Vagina (tissue), 2 donors: ENCODE measurements around the gene HSPH1. TPM values are rescaled to one million over a fixed set of nuclear protein-coding genes. Genes with fewer than 3 reads are reported as not detected.

Source experiments
- DNase-seq, 2 donors: peaks; one replicate each; pipeline ENCODE4 v3.0.0-alpha.2; 2017; ENCODE audit errors: extremely low spot score in 2 of 2
- H3K27ac ChIP-seq: fragments of 200-600 bp; sonication (generic); one replicate; pipeline ENCODE4 v1.5.1; 2019
- H3K27me3 ChIP-seq: fragments of 200-600 bp; sonication (generic); one replicate; pipeline ENCODE4 v1.5.1; 2019
- H3K36me3 ChIP-seq, 2 donors: fragments of 200-600 bp; sonication (generic); one replicate each; pipeline ENCODE4 v1.5.1; 2017 to 2019
- H3K4me1 ChIP-seq: fragments of 200-600 bp; sonication (generic); one replicate; pipeline ENCODE4 v1.5.1; 2019
- H3K4me3 ChIP-seq, 2 donors: fragments of 200-600 bp; sonication (generic); 1 replicate in 1 of 2; 2 replicates in 1 of 2; pipeline ENCODE4 v1.5.1; 2016 to 2019
- H3K9me3 ChIP-seq: fragments of 200-600 bp; sonication (generic); one replicate; pipeline ENCODE4 v1.5.1; 2019
- POLR2A ChIP-seq, 2 donors: fragments of 450-650 bp; IDR thresholded peaks; one replicate each; pipeline ENCODE4 v1.6.1; 2017; ENCODE audit warnings: antibody characterized with exemption in 2 of 2, mild to moderate bottlenecking in 2 of 2, moderate library complexity in 2 of 2
- POLR2AphosphoS5 ChIP-seq, 2 donors: sonication (generic); formaldehyde crosslinking; IDR thresholded peaks; one replicate each; pipeline ENCODE4 v1.9.0; 2017; ENCODE audit warnings: antibody characterized with exemption in 2 of 2, mild to moderate bottlenecking in 2 of 2, low read depth in 1 of 2; ENCODE audit not compliant: insufficient read depth in 1 of 2
- intact Hi-C: fragments of 100-400 bp; cut with DNase I; formaldehyde crosslinking; loops from one replicate; pipeline ENCODE4 v1.15.1; 2023
- total RNA-seq: library from RNA; depleted of rRNA; stranded (reverse); fragments of >200 nt; gene quantifications from one replicate; pipeline ENCODE4 v1.2.3, GENCODE V29; 2016
- TF ChIP-seq, protein P1 (sequence below), 3 experiments: fragments of 450-650 bp in 2 of 3; fragments of 200-600 bp in 1 of 3; sonication (generic) in 1 of 3; IDR thresholded peaks; one replicate each; pipeline ENCODE4 v1.5.1; 2017 to 2019; ENCODE audit warnings: antibody characterized with exemption in 3 of 3, mild to moderate bottlenecking in 2 of 3, moderate library complexity in 2 of 3

Gene HSPH1
- total RNA-seq, 1 donor from 2014 or later, result 75.4 TPM

DNA sequence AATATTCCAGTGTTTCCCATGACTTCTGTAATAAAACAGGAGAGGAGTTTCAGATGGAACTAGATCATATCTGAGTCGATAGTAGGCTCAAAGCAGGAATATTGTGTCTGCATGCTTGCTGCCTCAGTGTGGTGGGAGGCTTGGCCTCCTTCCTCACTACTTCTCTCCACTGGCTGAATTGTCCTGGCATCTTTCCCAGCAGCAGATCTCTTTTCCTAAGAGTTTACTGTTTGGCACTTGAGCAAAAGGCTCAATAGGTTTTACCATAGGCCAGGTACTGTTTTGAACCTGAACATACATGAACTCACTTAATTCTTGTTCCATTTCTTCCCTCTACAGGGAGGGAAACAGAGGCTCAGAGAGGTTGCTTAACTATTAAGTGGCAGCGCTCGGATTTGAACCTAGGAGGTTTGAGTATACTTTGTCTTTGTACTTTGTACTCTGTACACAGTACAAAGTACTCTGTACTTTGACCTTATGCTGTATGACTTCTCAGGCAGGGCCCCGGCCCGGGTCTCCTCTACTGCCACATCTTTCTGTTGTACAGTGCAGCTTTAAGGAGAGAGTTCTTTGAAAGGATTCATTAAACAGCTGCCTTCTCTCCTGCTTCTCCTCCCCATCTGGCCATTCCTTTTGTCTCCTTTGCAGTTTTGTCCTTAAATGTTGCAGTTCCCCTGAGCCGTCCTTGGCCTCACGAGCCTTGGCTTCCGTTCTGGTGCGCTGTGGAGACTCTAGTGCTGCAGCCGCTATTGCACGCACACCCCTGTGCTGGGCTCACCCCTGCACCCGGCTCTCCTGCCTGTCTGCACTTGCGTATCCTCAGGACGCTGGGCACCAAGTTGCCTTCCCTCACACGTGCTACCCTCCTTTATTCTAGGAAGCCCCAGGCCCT lies 46.2 kb upstream of the HSPH1 start:
- Histone ChIP-seq H3K36me3 (no peaks in the 10 kb centered on the region), H3K27ac (no peak overlapping the region), H3K4me3 (no peak overlapping the region), H3K27me3 (no peaks in the 10 kb centered on the region), H3K4me1 (peaks cover 28% of the 10 kb centered on the region), H3K9me3 (no peaks in the 10 kb centered on the region)
- DNase-seq, result no peak
- TF ChIP-seq POLR2A (IDR thresholded peaks at IDR 0.05), result no peak
- TF ChIP-seq POLR2AphosphoS5 (IDR thresholded peaks at IDR 0.05; ENCODE audit: insufficient read depth in 1 of 2, low read depth in 1 of 2), result no peak
- TF ChIP-seq, protein P1, sequence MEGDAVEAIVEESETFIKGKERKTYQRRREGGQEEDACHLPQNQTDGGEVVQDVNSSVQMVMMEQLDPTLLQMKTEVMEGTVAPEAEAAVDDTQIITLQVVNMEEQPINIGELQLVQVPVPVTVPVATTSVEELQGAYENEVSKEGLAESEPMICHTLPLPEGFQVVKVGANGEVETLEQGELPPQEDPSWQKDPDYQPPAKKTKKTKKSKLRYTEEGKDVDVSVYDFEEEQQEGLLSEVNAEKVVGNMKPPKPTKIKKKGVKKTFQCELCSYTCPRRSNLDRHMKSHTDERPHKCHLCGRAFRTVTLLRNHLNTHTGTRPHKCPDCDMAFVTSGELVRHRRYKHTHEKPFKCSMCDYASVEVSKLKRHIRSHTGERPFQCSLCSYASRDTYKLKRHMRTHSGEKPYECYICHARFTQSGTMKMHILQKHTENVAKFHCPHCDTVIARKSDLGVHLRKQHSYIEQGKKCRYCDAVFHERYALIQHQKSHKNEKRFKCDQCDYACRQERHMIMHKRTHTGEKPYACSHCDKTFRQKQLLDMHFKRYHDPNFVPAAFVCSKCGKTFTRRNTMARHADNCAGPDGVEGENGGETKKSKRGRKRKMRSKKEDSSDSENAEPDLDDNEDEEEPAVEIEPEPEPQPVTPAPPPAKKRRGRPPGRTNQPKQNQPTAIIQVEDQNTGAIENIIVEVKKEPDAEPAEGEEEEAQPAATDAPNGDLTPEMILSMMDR (IDR thresholded peaks at IDR 0.05), result no peak
- intact Hi-C loops, result no loop called here

DNA sequence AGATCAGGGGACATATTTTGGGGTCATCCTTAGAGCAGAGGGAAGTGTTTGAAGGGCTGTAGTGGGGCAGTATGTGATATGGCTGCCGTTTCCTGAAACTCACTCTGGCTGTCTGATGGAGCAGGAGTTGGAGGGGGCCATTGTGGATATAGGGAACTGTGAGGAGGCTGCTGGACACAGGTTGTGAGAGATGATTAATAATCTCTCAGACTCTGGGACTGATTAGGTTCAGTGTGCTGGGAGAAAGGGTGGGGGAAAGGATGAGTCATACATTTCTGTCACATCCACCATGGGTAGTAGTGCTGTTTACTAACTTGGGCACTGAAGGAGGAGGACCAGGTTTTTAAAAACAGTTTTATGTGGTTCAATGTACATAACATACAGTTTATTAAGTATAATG lies 42.9 kb upstream of the HSPH1 start:
- no peak for DNase-seq

DNA sequence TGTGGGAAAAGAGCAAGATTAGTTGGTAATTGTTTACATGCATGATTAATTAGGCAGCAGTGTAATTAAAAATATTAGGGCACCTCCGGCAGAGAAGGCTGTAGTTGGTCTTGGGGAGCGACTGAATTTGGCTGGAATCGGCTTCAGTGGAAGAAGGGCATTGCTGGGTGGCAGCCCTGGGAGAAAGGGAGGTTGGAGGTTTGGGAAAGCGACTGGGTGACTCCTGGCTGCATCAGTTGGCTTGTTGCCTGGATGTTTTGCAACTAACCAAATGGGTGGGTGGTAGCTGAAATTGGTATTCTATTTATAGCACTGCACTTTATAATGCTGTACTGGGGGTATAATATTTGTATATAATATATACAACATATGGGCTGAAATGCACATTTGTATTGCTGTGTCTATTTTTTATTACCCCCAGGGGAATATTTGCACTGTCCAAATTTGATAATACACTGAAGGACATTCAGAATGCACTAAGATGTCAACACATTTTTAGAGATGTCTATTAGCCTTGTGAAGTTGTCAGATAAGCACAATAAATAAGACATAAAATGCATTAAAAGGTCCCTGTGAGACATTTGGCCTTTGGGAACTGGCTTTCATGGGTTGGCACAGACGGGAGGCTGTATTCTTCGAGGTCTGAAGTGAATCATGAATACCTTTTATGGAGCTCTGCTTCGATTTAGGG lies 39.8 kb upstream of the HSPH1 start:
- Histone ChIP-seq H3K4me1 (peaks cover 15% of the 10 kb centered on the region), H3K4me3 (peak overlapping the region; percentile 71 to 92), H3K36me3 (no peaks in the 10 kb centered on the region), H3K9me3 (no peaks in the 10 kb centered on the region), H3K27me3 (no peaks in the 10 kb centered on the region), H3K27ac (peak overlapping the region; percentile 98)
- no peak for TF ChIP-seq POLR2A (IDR thresholded peaks at IDR 0.05)
- no peak for TF ChIP-seq POLR2AphosphoS5 (IDR thresholded peaks at IDR 0.05; ENCODE audit: insufficient read depth in 1 of 2, low read depth in 1 of 2)
- TF ChIP-seq, protein P1 (IDR thresholded peaks at IDR 0.05), result no peak
- intact Hi-C loops, result no loop called here
- no peak for DNase-seq

More for the DNA sequence above, 42.9 kb upstream of the HSPH1 start:
- H3K27ac ChIP-seq, result no peak overlapping the region
- H3K9me3 ChIP-seq, result no peaks in the 10 kb centered on the region
- no peak overlapping the region for H3K4me3 ChIP-seq
- peaks cover 29% of the 10 kb centered on the region for H3K4me1 ChIP-seq
- TF ChIP-seq, protein P1 (IDR thresholded peaks at IDR 0.05), result no peak
- TF ChIP-seq POLR2A (IDR thresholded peaks at IDR 0.05), result no peak
- TF ChIP-seq POLR2AphosphoS5 (IDR thresholded peaks at IDR 0.05; ENCODE audit: insufficient read depth in 1 of 2, low read depth in 1 of 2), result no peak
- intact Hi-C loops, result no loop called here
- H3K36me3 ChIP-seq, result no peaks in the 10 kb centered on the region
- no peaks in the 10 kb centered on the region for H3K27me3 ChIP-seq

DNA sequence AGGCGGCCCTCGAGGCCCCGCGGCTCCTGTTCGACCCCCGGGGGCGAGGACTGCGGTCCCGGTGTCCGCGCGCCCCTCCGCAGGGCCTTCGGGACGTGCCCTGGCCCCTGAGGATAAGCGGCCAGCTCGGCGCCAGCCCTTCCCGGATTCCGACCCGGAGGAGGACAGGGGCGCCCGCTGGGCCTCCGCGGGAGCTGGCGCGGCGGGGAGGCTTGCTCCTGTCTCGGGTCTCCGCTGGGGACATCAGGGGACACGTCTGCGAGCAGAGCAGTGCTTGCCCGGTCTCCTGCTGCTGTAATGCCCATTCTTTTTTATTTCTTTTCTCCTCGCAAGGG lies 38.9 kb upstream of the HSPH1 start:
- no peak for DNase-seq
- TF ChIP-seq, protein P1 (IDR thresholded peaks at IDR 0.05), result no peak
- Histone ChIP-seq H3K4me1 (peaks cover 15% of the 10 kb centered on the region), H3K9me3 (no peaks in the 10 kb centered on the region), H3K4me3 (peak overlapping the region; percentile 71 to 92), H3K27ac (peak overlapping the region; percentile 98), H3K36me3 (no peaks in the 10 kb centered on the region), H3K27me3 (no peaks in the 10 kb centered on the region)
- intact Hi-C loops, result no loop called here
